HepG2 (cell line): ENCODE data around the gene PRRC2A. TPM values are rescaled to one million over a fixed set of nuclear protein-coding genes. Genes with fewer than 3 reads are reported as not detected.
A peak's percentile ranks its signal among the peaks of the same experiment; 100 is the strongest.

Experiments used
- ATAC-seq: fragments of 200-7000 bp; cut with Tn5 transposase; 3 replicates; pipeline ENCODE4 v1.9.1; 2020; ENCODE audit warnings: mild to moderate bottlenecking, moderate library complexity
- BruUV-seq: library from RNA; stranded (reverse); fragments of 400-500 nt; replicated peaks from 2 replicates; lab custom pipeline; 2021; lab: Mats Ljungman, UMichigan
- CTCF ChIA-PET: fragments of 300-600 bp; formaldehyde crosslinking; extraction: SDS; loops from one replicate; lab custom pipeline; 2021; ENCODE audit warnings: low total read pairs, inconsistent platforms, low intra/inter-chr PET ratio; lab: Yijun Ruan, JAX
- POLR2A ChIA-PET: fragments of 350-600 bp; sonication (Branson Sonifier 250); formaldehyde crosslinking; loops from one replicate; lab custom pipeline; 2020; ENCODE audit warnings: antibody characterized with exemption, inconsistent platforms; lab: Yijun Ruan, JAX
- DNase-seq: peaks from one replicate; pipeline ENCODE4 v3.0.0-alpha.2; 2015; ENCODE audit warnings: low spot score
- FAIRE-seq: peaks from 3 replicates; lab custom pipeline; 2011; peaks lifted over from hg19 to GRCh38; lab: Jason Lieb, UNC
- H2AFZ ChIP-seq: one replicate; pipeline ENCODE4 v1.6.1; 2011; ENCODE audit warnings: low read length, inconsistent platforms
- H3K27ac ChIP-seq: fragments of 300-600 bp; 3 replicates; pipeline ENCODE4 v1.8.0; 2011; ENCODE audit warnings: mixed run types, mild to moderate bottlenecking, mixed read lengths, low read length, inconsistent platforms; ENCODE audit not compliant: insufficient read depth; ENCODE audit errors: extremely low read length
- H3K27me3 ChIP-seq, 2 experiments: fragments of 200-600 bp in 1 of 2; 2 replicates in 1 of 2; 3 replicates in 1 of 2; pipeline versions ENCODE4 v1.6.0 to v1.8.0; 2011; ENCODE audit warnings: low read length in 2 of 2, mild to moderate bottlenecking in 2 of 2, moderate library complexity in 2 of 2, inconsistent platforms in 1 of 2; ENCODE audit not compliant: insufficient read depth in 2 of 2, control insufficient read depth in 1 of 2
- H3K36me3 ChIP-seq, 2 experiments: fragments of 200-600 bp in 1 of 2; replicated peaks in 1 of 2; 2 replicates in 1 of 2; 3 replicates in 1 of 2; pipeline versions ENCODE4 v1.5.1 to v1.8.0; 2011; ENCODE audit warnings: low read length in 2 of 2, inconsistent platforms in 1 of 2; ENCODE audit not compliant: insufficient read depth in 2 of 2, control insufficient read depth in 1 of 2
- H3K4me1 ChIP-seq: 2 replicates; pipeline ENCODE4 v1.5.1; 2012; ENCODE audit warnings: low read length, inconsistent platforms; ENCODE audit not compliant: insufficient read depth
- H3K4me2 ChIP-seq: 2 replicates; pipeline ENCODE4 v1.6.0; 2011; ENCODE audit warnings: low read depth, low read length, inconsistent platforms
- H3K4me3 ChIP-seq, 3 experiments: fragments of 200-600 bp in 1 of 3; sonication (generic), shearing (Covaris generic) in 1 of 3; replicated peaks in 1 of 3; 2 replicates each; pipeline ENCODE4 v1.5.1; 2011 to 2016; ENCODE audit warnings: low read length in 3 of 3, inconsistent platforms in 2 of 3, low read depth in 2 of 3, mild to moderate bottlenecking in 2 of 3, control low read depth in 1 of 3, mixed read lengths in 1 of 3; ENCODE audit not compliant: insufficient read depth in 1 of 3
- H3K79me2 ChIP-seq: one replicate; pipeline ENCODE4 v1.6.1; 2011; ENCODE audit warnings: low read length, inconsistent platforms; ENCODE audit not compliant: insufficient read depth
- H3K9ac ChIP-seq: 2 replicates; pipeline ENCODE4 v1.6.0; 2011; ENCODE audit warnings: mild to moderate bottlenecking, low read depth, low read length, inconsistent platforms; ENCODE audit not compliant: insufficient read depth
- H3K9me3 ChIP-seq: 2 replicates; pipeline ENCODE4 v1.5.1; 2012; ENCODE audit warnings: mild to moderate bottlenecking, low read length
- H4K20me1 ChIP-seq: 2 replicates; pipeline ENCODE4 v1.6.0; 2011; ENCODE audit warnings: inconsistent platforms, mild to moderate bottlenecking, low read length, moderate library complexity; ENCODE audit not compliant: insufficient read depth
- ARNTL ChIP-seq: sonication (generic); formaldehyde crosslinking; IDR thresholded peaks from 2 replicates; pipeline ENCODE4 v1.4.0; 2020; ENCODE audit warnings: mild to moderate bottlenecking, missing genetic modification reagents
- BHLHE40 ChIP-seq: IDR thresholded peaks from 2 replicates; pipeline ENCODE4 v1.6.1; 2011; ENCODE audit warnings: low read length, improper control_type of control experiment
- HOXA3 ChIP-seq: sonication (generic); formaldehyde crosslinking; IDR thresholded peaks from 2 replicates; pipeline ENCODE4 v1.5.0; 2020; ENCODE audit warnings: missing genetic modification reagents
- HOXA9 ChIP-seq: sonication (generic); formaldehyde crosslinking; IDR thresholded peaks from 2 replicates; pipeline ENCODE4 v1.8.1; 2022; ENCODE audit warnings: missing genetic modification reagents, mild to moderate bottlenecking, moderate library complexity, borderline replicate concordance
- KDM1A ChIP-seq: IDR thresholded peaks from 2 replicates; pipeline ENCODE4 v1.6.1; 2016; ENCODE audit warnings: missing compliant biosample characterization
- RBFOX2 ChIP-seq: fragments of 200-400 bp; formaldehyde crosslinking; IDR thresholded peaks from 2 replicates; pipeline ENCODE4 v1.6.1; 2017; ENCODE audit warnings: low read depth, mild to moderate bottlenecking, low read length
- XRCC5 ChIP-seq: fragments of 200-400 bp; formaldehyde crosslinking; optimal IDR thresholded peaks from 2 replicates; pipeline ENCODE3; 2017; ENCODE audit warnings: mild to moderate bottlenecking, low read length
- YEATS4 ChIP-seq: sonication (generic); formaldehyde crosslinking; IDR thresholded peaks from 2 replicates; pipeline ENCODE4 v1.4.0; 2020; ENCODE audit warnings: missing genetic modification reagents, borderline replicate concordance
- ZNF33B ChIP-seq: sonication (generic); formaldehyde crosslinking; IDR thresholded peaks from 2 replicates; pipeline ENCODE4 v1.5.1; 2020; ENCODE audit warnings: mild to moderate bottlenecking, missing genetic modification reagents
- ZNF547 ChIP-seq: sonication (generic); formaldehyde crosslinking; IDR thresholded peaks from 2 replicates; pipeline ENCODE4 v1.5.1; 2020; ENCODE audit warnings: mild to moderate bottlenecking, missing genetic modification reagents
- ZSCAN30 ChIP-seq: sonication (generic); formaldehyde crosslinking; IDR thresholded peaks from 2 replicates; pipeline ENCODE4 v1.5.0; 2020; ENCODE audit warnings: mild to moderate bottlenecking, missing genetic modification reagents
- WGBS: methylation state at CpG from one replicate; pipeline ENCODE4 v1.1.6; 2017; ENCODE audit warnings: low lambda C conversion rate; 5-methylcytosine and 5-hydroxymethylcytosine counted together
- in situ Hi-C: cut with HindIII; loops from 2 replicates; pipeline ENCODE4 v1.10.0; 2017; ENCODE audit warnings: low pct_unique_long_range_greater_than_20kb; ENCODE audit not compliant: extremely low pct_ligation_motif_present
- intact Hi-C: fragments of 100-400 bp; cut with micrococcal nuclease; formaldehyde crosslinking; loops from one replicate; pipeline ENCODE4 v1.10.0; 2022; ENCODE audit not compliant: unreplicated experiment
- polyA plus RNA-seq, 8 experiments: library from polyadenylated mRNA; depleted of rRNA in 3 of 8; stranded (reverse) in 7 of 8; unstranded in 1 of 8; fragments of >200 nt; fragmentation: Illumina TruSeq in 4 of 8; extraction: Trizol in 4 of 8; gene quantifications; 2 replicates each; pipeline versions ENCODE4 v1.2.1 to v1.2.3, GENCODE V29; 2011 to 2016; ENCODE audit warnings: low read depth in 4 of 8, missing spikeins in 1 of 8, mixed read lengths in 1 of 8; ENCODE audit not compliant: insufficient read depth in 1 of 8
- total RNA-seq, 5 experiments: library from RNA; depleted of rRNA; stranded (reverse); fragments of >200 nt; fragmentation: Illumina TruSeq; extraction: Trizol; gene quantifications; 2 replicates each; pipeline ENCODE4 v1.2.3, GENCODE V29; 2016; ENCODE audit warnings: low read depth in 1 of 5
- TF ChIP-seq, protein P1 (sequence below): sonication (generic); formaldehyde crosslinking; IDR thresholded peaks from 2 replicates; pipeline ENCODE4 v1.5.0; 2020; ENCODE audit warnings: missing genetic modification reagents
- TF ChIP-seq, protein P2 (sequence below): sonication (generic); formaldehyde crosslinking; IDR thresholded peaks from 2 replicates; pipeline ENCODE4 v1.8.0; 2023; ENCODE audit warnings: mild to moderate bottlenecking, missing genetic modification reagents
- TF ChIP-seq, protein P3 (sequence below): sonication (generic); formaldehyde crosslinking; IDR thresholded peaks from 2 replicates; pipeline ENCODE4 v1.4.0; 2020; ENCODE audit warnings: mild to moderate bottlenecking, low read depth, missing genetic modification reagents
- TF ChIP-seq, protein P4 (sequence below): sonication (generic); IDR thresholded peaks from 2 replicates; pipeline ENCODE4 v1.6.1; 2016; ENCODE audit warnings: low read depth, borderline replicate concordance
- TF ChIP-seq, protein P5 (sequence below): sonication (generic); formaldehyde crosslinking; IDR thresholded peaks from 2 replicates; pipeline ENCODE4 v1.5.0; 2020; ENCODE audit warnings: mild to moderate bottlenecking, missing genetic modification reagents, moderate library complexity

The PRRC2A gene
- total and polyA plus RNA-seq, 2 of the 13 experiments (the other 11 are each of a cell fraction or from before 2014, with no cell fraction given) = 38.9 to 47.4 TPM

DNA sequence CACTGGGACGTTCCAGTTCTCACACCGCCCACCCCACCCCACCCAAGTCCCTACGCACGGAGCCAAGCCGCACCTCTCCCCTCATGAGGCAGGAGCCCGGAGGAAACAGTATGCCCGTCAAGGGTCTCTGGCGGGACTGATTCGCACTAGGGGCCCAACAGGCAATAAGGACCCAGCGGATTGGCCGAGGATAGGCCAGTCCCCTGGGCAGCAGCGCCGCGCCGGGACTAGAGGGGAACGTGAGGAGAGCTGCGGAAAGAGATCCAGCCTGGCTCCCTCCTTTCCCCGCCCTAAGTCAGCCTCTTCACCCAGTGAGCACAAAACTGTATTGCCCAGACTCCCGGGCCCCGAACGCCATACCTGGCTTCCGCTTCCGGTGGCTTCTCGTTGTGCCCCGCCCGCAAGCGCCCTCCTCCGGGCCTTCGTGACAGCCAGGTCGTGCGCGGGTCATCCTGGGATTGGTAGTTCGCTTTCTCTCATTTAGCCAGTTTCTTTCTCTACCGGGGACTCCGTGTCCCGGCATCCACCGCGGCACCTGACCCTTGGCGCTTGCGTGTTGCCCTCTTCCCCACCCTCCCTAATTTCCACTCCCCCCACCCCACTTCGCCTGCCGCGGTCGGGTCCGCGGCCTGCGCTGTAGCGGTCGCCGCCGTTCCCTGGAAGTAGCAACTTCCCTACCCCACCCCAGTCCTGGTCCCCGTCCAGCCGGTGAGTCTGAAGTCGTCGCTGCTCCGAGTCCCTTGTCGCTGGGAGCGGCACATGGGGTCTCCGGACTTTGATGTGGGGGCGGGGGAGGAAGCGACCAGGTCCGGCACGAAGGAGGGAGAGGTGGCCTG is 45.2 kb downstream of the PRRC2A start, which contains the start of gene CSNK2B (continued):
- no peak for TF ChIP-seq HOXA9
- TF ChIP-seq, protein P1, sequence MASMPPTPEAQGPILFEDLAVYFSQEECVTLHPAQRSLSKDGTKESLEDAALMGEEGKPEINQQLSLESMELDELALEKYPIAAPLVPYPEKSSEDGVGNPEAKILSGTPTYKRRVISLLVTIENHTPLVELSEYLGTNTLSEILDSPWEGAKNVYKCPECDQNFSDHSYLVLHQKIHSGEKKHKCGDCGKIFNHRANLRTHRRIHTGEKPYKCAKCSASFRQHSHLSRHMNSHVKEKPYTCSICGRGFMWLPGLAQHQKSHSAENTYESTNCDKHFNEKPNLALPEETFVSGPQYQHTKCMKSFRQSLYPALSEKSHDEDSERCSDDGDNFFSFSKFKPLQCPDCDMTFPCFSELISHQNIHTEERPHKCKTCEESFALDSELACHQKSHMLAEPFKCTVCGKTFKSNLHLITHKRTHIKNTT (CRISPR knock-in tag) = peak; percentile 80; the same call in 1 of the 2 replicates

DNA sequence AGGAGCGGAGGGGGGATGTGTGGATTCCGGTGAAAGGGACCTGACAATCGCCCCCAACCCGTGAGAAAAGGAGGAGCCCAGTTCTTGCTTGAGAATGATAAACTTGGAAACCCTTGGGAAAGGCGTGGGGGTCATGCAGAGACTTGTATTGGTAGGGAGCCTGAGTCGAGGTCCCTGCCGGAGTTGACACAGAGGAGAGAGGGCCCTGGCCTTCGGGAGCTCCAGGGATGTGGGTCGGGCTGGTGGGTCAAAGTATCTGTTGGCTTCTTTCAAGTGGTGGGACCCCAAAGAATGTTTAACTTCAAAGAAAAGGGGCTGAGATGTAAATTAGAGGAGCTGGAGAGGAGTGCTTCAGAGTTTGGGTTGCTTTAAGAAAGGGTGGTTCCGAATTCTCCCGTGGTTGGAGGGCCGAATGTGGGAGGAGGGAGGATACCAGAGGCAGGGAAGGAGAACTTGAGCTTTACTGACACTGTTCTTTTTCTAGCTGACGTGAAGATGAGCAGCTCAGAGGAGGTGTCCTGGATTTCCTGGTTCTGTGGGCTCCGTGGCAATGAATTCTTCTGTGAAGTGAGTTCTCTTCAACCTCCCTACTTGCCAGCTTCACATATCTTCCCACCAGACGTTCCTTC is 45.9 kb downstream of the PRRC2A start:
- WGBS = 1% methylated on average over 15 of the region's 15 CpGs
- intact Hi-C loops = loop anchor here (5.0 kb wide), 2 partner anchors 44 to 166 kb away; partner anchors contain the start of gene PRRC2A
- CTCF ChIA-PET = no interaction called here
- TF ChIP-seq XRCC5 (no peak), HOXA3 (CRISPR knock-in tag) (no peak), KDM1A (CRISPR knock-in tag) (no peak), BHLHE40 (no peak), ARNTL (CRISPR knock-in tag) (no peak), RBFOX2 (no peak), ZSCAN30 (CRISPR knock-in tag) (peak; percentile 69; the same call in 1 of the 2 replicates), YEATS4 (CRISPR knock-in tag) (no peak), ZNF547 (CRISPR knock-in tag) (no peak), ZNF33B (no peak)
- TF ChIP-seq, protein P2, sequence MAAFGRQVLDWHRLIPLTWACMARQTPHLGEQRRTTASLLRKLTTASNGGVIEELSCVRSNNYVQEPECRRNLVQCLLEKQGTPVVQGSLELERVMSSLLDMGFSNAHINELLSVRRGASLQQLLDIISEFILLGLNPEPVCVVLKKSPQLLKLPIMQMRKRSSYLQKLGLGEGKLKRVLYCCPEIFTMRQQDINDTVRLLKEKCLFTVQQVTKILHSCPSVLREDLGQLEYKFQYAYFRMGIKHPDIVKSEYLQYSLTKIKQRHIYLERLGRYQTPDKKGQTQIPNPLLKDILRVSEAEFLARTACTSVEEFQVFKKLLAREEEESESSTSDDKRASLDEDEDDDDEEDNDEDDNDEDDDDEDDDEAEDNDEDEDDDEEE = peak; percentile 61; the same call in 1 of the 2 replicates
- TF ChIP-seq, protein P3, sequence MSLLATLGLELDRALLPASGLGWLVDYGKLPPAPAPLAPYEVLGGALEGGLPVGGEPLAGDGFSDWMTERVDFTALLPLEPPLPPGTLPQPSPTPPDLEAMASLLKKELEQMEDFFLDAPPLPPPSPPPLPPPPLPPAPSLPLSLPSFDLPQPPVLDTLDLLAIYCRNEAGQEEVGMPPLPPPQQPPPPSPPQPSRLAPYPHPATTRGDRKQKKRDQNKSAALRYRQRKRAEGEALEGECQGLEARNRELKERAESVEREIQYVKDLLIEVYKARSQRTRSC (CRISPR knock-in tag) = no peak
- TF ChIP-seq, protein P4, sequence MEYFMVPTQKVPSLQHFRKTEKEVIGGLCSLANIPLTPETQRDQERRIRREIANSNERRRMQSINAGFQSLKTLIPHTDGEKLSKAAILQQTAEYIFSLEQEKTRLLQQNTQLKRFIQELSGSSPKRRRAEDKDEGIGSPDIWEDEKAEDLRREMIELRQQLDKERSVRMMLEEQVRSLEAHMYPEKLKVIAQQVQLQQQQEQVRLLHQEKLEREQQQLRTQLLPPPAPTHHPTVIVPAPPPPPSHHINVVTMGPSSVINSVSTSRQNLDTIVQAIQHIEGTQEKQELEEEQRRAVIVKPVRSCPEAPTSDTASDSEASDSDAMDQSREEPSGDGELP = no peak
- TF ChIP-seq, protein P5, sequence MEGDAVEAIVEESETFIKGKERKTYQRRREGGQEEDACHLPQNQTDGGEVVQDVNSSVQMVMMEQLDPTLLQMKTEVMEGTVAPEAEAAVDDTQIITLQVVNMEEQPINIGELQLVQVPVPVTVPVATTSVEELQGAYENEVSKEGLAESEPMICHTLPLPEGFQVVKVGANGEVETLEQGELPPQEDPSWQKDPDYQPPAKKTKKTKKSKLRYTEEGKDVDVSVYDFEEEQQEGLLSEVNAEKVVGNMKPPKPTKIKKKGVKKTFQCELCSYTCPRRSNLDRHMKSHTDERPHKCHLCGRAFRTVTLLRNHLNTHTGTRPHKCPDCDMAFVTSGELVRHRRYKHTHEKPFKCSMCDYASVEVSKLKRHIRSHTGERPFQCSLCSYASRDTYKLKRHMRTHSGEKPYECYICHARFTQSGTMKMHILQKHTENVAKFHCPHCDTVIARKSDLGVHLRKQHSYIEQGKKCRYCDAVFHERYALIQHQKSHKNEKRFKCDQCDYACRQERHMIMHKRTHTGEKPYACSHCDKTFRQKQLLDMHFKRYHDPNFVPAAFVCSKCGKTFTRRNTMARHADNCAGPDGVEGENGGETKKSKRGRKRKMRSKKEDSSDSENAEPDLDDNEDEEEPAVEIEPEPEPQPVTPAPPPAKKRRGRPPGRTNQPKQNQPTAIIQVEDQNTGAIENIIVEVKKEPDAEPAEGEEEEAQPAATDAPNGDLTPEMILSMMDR (CRISPR knock-in tag) = no peak

More for the DNA sequence above, 45.9 kb downstream of the PRRC2A start:
- no TSS peak for BruUV-seq
- H3K4me2 ChIP-seq = peak overlapping the region; percentile 93
- ATAC-seq = no peak
- H3K4me3 ChIP-seq = peak overlapping the region; percentile 93 to 98 (median 94)
- DNase-seq = no peak
- H3K4me1 ChIP-seq = peaks cover 64% of the 10 kb centered on the region
- H3K9ac ChIP-seq = peak overlapping the region; percentile 96
- no peaks in the 10 kb centered on the region for H3K9me3 ChIP-seq
- H4K20me1 ChIP-seq = no peaks in the 10 kb centered on the region
- POLR2A ChIA-PET = interaction anchor here (1.0 to 7.0 kb wide), 9 partner anchors 13 to 279 kb away, joined by 3 to 438 read pairs (median 6); partner anchors contain the start of genes ABHD16A, APOM, BAG6 and CFB
- H3K36me3 ChIP-seq = peaks cover 29 to 55% of the 10 kb centered on the region in 2 experiments
- no peak overlapping the region for H2AFZ ChIP-seq
- in situ Hi-C loops = no loop called here
- H3K27ac ChIP-seq = peak overlapping the region; percentile 99
- H3K27me3 ChIP-seq = no peaks in the 10 kb centered on the region; a peak in 1 of 5 replicates
- no peak for FAIRE-seq
- H3K79me2 ChIP-seq = peaks cover 58% of the 10 kb centered on the region
